Esophagus muscularis mucosa (tissue), 4 donors: Measurements from ENCODE around the gene CUEDC2. TPM values are rescaled to one million over a fixed set of nuclear protein-coding genes. Genes with fewer than 3 reads are reported as not detected.

ENCODE experiments used
- small RNA-seq, 3 donors: library from RNA; depleted of rRNA; stranded (forward); fragments of <200 nt; gene quantifications; one replicate each; pipeline ENCODE3, GENCODE V24; 2016
- total RNA-seq, 4 donors: library from RNA; depleted of rRNA; stranded (reverse); fragments of >200 nt; gene quantifications; one replicate each; pipeline versions ENCODE4 v1.1.0 to v1.2.1, GENCODE V29; 2016

The CUEDC2 gene
- total RNA-seq, 4 donors from 2014 or later: 61.0 to 92.7 (median 71.2) TPM

Small RNA genes within 50 kb of the gene (small RNA-seq; reads per million reads assigned to genes)
- gene MIR146B: 292 to 827 (median 516) reads per million in 3 donors

Other genes starting within 250 kb of the CUEDC2 start
- gene ELOVL3, start 206.3 kb downstream of the CUEDC2 start, total RNA-seq: under 1 TPM in 1 of 4 donors, not detected in 3; 0.19 TPM
- gene PITX3, start 191.1 kb downstream of the CUEDC2 start, total RNA-seq: not detected
- gene GBF1, start 187.0 kb downstream of the CUEDC2 start, total RNA-seq: 10 to 100 TPM; 33.1 to 52.4 (median 40.0) TPM
- 10 to 100 TPM; 18.7 to 47.0 (median 41.2) TPM for gene NFKB2, start 36.9 kb downstream of the CUEDC2 start, total RNA-seq
- gene PSD, start 13.8 kb downstream of the CUEDC2 start, total RNA-seq: 100 to 1,000 TPM in 2 of 4 donors, 10 to 100 TPM in 2; 88.0 to 268 (median 108) TPM
- 10 to 100 TPM; 19.5 to 45.9 (median 29.0) TPM for gene FBXL15, start 11.7 kb downstream of the CUEDC2 start, total RNA-seq
- 1 to 10 TPM in 1 of 4 donors, not detected in 3; 1.0 TPM for gene C10orf95, start 19.0 kb upstream of the CUEDC2 start, total RNA-seq
- gene ACTR1A, start 70.1 kb upstream of the CUEDC2 start, total RNA-seq: 100 to 1,000 TPM; 164 to 283 (median 229) TPM
- 10 to 100 TPM in 2 of 4 donors, 1 to 10 TPM in 2; 5.0 to 11.7 (median 10.1) TPM for gene SUFU, start 71.4 kb upstream of the CUEDC2 start, total RNA-seq
- gene TRIM8, start 211.9 kb upstream of the CUEDC2 start, total RNA-seq: 100 to 1,000 TPM; 103 to 170 (median 159) TPM